Lung microvascular endothelial cell (primary cell): ENCODE measurements around the gene OTUD1. TPM values are rescaled to one million over a fixed set of nuclear protein-coding genes. Genes with fewer than 3 reads are reported as not detected.
"Not testable (repeated sequence)": the region's sequence is repeated elsewhere in the genome, so short reads cannot be mapped to it uniquely, and the experiment has no call there.

Experiments used
- DNase-seq, 2 donors: peaks; one replicate each; pipeline versions ENCODE4 v3.0.0 to v3.0.0-alpha.2; 2010; ENCODE audit warnings: low read depth in 2 of 2
- total RNA-seq: library from RNA; depleted of rRNA; stranded (reverse); fragments of >200 nt; gene quantifications from 2 replicates; pipeline ENCODE4 v1.2.1, GENCODE V29; 2014

OTUD1 gene
- total RNA-seq: 5.2 and 12.5 TPM in 2 replicates

DNA sequence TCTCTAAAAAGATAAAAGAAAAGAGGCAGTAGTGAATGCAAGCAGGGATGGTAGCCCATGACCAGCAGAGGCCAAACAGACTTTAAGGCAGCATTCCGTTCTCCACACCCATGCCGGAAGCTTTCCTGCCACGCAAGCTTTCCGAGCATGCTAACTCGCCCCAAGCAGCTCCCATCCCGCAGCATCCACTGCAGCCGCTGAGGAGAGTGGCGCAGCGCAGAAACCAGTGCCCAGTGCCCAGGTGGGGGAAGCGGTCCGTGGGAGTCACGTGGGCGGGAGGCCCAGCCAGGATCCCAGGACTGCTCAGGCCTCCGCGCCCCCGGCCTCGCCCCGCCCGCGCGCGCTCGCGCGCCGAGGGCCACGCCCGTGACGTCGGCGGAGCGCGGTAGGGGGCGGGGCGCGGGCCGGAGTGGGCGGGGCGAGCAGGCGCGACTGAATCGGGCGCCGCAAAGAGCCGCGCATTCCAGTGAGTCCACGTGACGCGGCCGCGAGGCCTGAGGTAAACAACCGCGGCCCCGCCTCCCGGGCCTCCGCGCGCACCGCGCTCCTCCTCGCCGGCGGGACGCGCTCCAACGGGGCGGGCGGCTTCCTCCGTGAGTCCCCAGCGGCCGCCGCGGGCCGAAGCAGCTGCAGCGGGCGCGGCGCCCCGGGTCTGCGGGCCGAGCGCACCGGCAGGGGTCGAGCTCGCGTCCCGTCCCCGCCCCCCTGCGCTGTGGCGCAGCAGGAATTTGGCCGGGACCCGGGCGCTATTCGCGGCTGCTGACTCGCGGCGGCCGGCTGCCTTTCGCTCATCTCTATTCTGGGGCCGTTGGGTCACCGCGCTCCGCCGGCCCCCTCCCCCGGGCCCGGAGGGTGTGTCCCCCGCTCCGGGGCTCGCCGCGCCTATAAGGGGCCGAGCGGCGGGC, at the start of gene OTUD1:
Gene OTUD1, plus strand, starts transcription at position 529 of the 905 bp plus-strand sequence. CDS start 383 bp downstream, outside the sequence.
- DNase-seq: peak; percentile 94 to 96

- not testable (repeated sequence) for DNase-seq
Observed at GRCh38 chr10:23390408-23390807, 48.5 kb upstream of the OTUD1 start.

GRCh38 chr10:23390809-23391208, 48.1 kb upstream of the OTUD1 start:
- DNase-seq: no peak

- no peak for DNase-seq
Observed at GRCh38 chr10:23391821-23392220, 47.1 kb upstream of the OTUD1 start.

- no peak for DNase-seq
Observed at GRCh38 chr10:23395017-23395416, 43.9 kb upstream of the OTUD1 start.

GRCh38 chr10:23396695-23397094, 42.2 kb upstream of the OTUD1 start:
- DNase-seq: no peak

DNA sequence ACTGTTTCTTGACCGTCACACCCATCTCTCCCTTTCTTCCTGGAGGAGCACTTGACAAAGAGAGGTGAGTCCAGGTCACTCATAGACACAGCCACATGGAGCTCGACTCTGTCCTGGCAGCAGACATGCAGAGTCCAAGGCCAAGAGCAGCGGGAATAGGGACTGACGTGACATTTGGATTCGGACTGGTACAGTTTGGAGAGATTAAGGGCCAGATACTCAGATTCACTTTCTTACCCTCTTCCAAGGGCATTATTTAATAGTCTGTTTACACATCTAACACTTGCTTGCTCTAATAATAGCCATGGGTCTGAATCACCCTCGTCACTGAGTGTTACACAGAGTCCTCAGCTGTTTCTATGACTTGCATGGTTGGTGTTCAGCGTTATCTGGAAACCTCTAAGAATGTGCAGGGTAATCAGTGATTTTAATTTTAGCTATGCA, 39.2 kb upstream of the OTUD1 start:
- DNase-seq: peak in 1 of 2 donors; percentile 3

- no peak for DNase-seq
Observed at GRCh38 chr10:23402856-23403255, 36.0 kb upstream of the OTUD1 start.

- DNase-seq: no peak
Observed at GRCh38 chr10:23403278-23403677, 35.6 kb upstream of the OTUD1 start.

DNA sequence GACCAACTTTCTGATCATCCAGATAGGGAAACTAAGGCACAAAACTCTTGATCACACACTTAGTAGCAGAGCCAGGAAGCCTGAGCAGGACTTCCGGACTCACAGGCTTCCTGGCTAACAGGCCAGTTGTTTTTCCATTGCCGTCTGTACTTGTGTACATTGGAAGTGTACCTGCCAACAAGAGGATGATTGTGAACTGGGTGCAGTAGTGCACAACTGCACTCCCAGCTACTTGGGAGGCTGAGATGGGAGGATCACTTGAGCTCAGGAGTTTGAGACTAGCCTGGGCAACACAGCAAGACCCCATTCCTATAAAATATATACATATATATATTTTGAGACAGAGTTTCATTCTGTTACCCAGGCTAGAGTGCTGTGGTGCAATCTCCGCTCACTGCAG, 35.2 kb upstream of the OTUD1 start:
- peak in 1 of 2 donors; percentile 30 for DNase-seq

DNA sequence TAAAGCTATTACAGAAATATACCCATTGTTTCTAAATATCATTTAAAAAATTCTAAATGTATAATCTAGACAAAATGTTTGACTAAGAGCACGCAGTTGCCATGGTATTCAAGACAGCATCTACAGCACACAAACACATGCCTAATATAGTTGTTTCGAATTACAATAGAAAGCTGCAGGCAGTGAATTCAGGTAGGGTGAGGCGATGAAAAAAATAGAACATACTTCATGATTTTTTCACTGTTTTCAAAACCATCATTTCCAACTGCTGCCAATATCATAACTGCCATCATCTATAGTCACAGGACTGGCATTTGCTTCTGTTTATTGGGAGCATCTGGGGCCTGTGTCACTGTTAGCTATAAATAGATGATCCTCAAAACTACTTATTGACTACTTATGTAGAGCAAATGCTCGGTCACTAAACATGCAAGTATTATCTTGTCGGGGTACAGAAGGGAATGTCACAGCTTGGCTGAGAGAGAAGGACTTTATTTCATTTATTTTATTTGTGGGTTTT, 34.4 kb upstream of the OTUD1 start:
- DNase-seq: no peak

- no peak for DNase-seq
Observed at GRCh38 chr10:23405540-23405939, 33.3 kb upstream of the OTUD1 start.

GRCh38 chr10:23406409-23406808, 32.5 kb upstream of the OTUD1 start:
- DNase-seq: peak in 1 of 2 donors; percentile 2

GRCh38 chr10:23408330-23408976, 30.4 kb upstream of the OTUD1 start:
- DNase-seq: no peak

- DNase-seq: no peak
Observed at GRCh38 chr10:23412223-23412622, 26.7 kb upstream of the OTUD1 start.

DNA sequence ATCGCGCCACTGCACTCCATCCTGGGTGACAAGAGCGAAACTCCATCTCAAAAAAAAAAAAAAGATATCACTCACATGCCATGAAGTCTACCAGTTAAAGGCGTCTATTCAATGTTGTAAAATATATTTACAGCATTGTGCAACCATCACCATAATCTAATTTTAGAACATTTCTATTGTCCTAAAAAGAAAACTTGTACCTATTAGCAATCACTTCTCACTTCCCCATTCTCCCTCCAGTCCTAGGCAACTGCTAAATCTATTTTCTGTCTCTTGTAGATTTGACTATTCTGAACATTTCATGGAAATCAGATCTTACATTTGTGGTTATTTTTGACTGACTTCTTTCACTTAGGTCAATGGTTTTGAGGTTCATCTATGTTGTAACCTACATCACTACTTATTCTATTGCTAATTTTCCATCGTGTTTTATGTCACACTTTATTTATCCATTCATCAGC, 25.2 kb upstream of the OTUD1 start:
- DNase-seq: no peak

DNA sequence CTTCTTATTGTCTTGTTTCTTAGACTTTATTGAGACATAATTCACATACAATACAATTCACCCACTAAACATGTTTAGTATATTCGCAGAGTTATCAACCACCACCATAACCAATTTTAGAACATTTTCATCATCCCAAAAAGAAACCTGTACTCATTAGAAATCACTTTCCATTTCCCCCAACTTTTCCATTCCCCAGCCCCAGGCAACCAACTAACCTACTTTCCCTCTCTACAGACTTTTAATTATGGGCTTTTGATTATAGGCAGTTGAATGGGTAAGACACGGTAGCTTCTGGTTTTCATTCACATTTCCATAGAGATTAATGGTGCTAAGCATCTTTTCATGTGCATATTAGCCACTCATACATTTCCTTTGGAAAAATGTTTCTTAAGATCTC, 24.2 kb upstream of the OTUD1 start:
- no peak for DNase-seq

- no peak for DNase-seq
Observed at GRCh38 chr10:23417254-23417653, 21.6 kb upstream of the OTUD1 start.

GRCh38 chr10:23418051-23418681, 20.7 kb upstream of the OTUD1 start:
- no peak for DNase-seq

DNA sequence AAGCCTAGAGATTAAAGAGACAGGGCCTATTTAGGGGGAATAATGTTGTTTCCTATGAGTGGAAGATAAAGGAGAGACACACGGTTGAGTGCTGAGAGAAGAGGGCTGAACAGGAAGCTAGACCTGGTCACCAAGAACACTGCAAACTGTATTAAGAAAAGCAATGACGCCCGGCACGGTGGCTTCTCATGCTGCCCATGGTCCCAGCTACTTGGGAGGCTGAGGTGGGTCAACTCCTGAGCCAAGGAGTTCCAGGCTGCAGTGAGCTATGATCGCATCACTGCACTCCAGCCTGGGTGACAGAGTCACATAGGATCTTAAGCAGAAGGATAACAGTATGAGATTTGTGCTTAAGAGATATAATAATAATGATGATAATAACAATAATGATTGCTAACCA, 19.7 kb upstream of the OTUD1 start:
- DNase-seq: no peak

DNA sequence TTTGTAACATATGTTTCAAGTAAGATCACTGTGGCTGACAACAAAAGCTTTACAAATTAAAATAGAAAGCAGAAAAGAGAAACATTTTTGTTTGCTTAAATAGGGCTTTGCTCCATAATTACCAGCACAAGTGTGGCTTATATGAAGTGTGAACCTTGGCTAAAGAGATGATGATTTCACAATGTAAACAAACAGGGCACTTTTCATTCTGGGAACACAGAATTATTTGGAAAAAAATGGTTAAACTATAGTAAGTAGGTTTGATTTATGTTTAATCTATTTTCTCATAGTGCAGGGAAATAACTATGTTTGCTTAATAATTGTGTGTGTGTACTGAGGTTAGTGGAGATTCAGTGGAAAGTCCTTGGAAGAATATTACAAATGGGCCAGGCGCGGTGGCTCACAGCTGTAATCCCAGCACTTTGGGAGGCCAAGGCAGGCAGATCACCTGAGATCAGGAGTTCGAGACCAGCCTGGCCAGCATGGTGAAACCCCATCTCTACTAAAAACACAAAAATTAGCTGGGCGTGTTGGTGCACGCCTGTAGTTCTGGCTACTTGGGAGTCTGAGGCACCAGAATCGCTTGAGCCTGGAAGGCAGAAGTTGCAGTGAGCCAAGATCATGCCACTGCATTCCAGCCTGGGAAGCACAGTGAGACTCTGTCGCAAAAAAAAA, 19.1 kb upstream of the OTUD1 start:
- no peak for DNase-seq
